ENCODE data around the gene SPEF2.

SPEF2 gene

DNA sequence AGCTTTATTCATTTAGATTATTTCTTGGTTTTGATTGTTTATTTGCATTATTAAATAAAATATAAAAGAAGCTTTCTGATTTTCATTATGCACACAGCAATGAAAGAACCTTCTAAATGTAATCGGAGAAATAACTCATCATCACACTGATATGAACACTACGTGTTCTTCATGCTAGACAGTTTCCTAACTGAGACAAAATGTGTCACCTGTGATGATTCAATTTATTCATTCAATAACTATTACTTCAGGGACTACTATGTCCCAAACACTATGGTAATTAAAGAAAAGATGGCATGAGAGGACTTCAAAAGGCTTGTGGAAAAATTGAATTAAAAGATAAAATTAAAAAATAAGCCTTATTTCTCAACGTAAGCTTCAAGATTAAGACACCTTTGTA lies 118.1 kb downstream of the SPEF2 start:
- no peak for DNase-seq

DNA sequence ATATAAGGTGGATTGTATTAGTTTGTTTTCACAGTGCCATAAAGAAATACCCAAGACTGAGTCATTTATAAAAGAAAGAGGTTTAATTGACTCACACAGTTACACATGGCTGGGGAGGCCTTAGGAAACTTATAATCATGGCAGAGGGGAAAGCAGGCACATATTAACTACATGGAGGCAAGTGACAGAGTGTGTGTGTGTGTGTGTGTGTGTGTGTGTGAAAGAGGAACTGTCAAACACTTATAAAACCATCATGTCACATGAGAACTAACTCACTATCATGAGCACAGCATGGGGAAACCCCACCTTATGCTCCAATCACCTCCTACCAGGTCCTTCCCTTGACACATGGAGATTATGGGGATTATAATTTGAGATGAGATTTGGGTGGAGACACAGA lies 118.6 kb downstream of the SPEF2 start:
- DNase-seq: no peak

DNA sequence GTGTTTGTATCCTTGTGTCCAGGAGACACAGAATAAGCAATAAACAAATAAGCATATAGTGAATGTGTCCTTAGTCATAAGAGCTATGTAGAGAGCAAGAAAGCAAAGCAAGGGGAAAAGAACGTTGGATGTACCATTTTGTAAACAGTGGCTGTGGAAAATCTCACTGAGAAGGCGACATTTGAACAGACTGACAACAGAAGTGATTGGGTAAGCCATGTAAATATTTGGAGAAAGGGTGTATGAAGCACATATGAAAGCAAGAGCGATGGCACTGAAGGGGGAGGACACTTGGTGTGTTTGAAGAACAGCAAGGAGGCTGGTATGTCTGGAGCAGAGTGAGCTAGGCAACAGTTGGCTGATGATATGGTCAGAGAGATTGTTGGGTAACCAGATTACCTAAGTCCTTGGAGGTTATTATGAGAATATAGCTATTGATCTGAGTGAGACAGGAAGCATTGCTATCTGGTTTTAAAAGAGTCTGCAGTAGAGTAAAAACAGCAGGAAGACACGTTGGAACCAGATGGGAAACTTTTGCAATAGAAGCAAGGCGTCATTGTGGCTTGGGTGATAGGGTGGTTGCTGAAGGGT lies 123.6 kb downstream of the SPEF2 start:
- no peak for DNase-seq

DNA sequence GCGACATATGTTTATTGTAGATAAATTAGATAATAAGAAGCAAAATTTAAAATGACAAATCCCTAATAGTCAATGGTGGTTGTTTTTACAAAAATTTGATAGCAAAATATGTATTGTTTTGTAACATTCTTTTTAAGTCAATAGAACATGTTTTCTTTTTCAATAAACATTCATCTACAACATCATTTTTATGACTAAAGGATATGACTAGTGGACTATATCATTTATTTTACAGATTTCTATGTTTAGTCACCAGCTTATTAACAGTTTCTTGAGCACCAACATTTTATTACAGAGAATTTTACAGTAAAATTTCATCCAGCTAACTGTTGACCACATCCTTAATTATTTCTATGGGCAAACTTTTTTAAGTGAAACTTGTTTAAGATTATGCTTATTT lies 124.3 kb downstream of the SPEF2 start:
- no peak for DNase-seq

DNA sequence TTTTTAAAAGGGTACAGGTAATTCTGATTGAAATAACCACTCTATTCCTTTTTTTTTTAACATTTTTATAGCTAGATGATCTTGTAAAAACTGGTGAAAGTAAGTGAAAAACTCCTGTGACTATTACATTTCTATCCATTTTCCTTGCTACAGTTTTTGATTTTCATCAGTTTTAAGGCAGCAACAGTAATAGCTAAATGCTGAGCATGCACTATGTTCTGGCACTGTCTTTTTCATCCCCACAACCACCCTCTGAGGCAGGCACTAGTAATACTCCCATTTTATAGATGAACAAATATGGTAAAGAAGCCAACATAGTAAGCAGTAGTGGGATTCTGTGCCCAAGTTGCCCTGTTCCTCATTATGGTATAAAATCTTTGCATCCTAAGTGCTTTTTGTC lies 126.0 kb downstream of the SPEF2 start:
- DNase-seq: no peak

DNA sequence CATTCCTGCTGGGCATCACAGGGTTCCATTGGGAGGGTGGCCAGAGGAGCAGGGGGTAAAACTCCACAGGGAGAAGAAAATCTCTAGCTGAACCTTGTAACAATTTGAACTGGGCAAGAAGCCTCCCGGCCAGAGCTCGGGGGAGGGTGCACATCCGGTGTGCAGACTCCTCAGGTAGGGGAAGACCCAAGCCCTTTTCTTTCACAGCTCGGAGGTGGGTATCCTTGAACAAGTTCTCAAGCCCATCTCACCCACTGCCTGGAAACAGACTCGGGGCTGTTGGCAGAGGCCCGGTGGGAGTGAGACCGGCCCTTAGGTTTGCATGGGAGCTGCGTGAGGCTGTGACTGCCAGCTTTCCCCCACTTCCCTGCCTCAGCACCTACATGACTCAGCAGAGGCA lies 127.5 kb downstream of the SPEF2 start:
- DNase-seq: no peak

DNA sequence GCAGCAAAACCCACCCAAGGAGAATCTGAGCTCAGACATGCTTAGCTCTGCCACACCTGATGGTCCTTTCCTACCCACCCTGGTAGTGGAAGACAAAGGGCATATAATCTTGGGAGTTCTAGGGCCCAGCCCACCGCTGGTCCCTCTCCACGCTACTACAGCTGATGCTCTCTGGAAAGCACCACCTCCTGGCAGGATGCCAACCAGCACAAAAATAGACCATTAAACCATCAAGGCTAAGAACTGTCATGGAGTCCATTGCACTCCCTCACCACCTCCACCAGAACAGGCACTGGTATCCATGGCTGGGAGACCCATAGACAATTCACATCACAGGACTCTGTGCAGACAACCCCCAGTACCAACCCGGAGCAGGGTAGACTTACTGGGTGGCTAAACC lies 128.0 kb downstream of the SPEF2 start:
- no peak for DNase-seq

DNA sequence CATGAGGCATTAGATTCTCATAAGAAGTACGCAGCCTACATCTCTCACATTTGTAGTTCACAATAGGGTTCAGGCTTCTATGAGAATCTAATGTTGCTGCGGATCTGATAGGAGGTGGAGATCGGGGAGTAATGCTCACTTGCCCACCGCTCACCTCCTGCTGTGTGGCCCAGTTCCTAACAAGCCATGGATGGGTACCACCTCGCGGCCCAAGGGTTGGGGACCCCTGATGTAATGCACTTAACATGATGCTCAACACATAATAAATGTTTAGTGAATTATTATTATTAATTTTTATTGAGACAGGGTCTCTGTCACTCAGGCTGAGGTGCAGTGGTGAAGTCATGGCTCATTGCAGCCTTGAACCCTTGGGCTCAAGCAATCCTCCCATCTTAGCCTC lies 134.3 kb downstream of the SPEF2 start:
- DNase-seq: no peak

DNA sequence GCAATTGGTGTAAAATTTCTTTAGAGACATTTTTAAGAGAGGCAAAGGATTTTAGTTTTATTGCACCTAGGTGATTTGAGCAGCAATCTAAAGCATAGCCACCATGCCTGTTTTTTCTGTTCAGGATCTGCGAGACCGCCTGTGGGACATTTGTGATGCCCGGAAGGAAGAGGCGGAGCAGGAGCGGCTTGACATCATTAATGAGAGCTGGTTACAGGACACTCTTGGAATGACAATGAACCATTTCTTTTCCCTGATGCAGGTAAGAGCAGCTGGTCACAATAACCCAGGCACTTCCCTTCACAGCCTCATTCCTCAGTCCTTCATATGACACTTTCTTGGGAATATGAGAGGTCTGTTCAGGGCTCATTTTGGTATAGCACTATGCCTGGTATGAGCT lies 135.8 kb downstream of the SPEF2 start:
- no peak for DNase-seq

DNA sequence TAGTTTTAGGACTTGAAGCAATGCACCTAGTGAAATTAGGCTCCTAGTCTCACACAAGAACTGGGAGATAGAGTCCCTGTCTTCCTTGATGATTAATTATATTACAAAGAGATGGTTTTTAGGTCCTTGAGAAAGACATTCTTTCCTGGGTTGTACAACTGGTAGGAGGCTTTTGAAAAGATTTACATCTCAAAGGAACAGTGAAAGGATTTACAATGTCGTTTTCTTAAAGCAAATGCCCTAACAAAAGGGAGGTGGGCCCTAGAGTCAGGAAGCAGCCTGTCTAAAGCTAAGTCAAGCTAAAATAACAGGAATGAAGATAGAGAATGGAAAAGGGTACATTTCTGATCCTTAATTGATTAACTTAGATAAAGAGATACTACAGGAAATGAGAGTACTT lies 136.8 kb downstream of the SPEF2 start:
- DNase-seq: no peak

DNA sequence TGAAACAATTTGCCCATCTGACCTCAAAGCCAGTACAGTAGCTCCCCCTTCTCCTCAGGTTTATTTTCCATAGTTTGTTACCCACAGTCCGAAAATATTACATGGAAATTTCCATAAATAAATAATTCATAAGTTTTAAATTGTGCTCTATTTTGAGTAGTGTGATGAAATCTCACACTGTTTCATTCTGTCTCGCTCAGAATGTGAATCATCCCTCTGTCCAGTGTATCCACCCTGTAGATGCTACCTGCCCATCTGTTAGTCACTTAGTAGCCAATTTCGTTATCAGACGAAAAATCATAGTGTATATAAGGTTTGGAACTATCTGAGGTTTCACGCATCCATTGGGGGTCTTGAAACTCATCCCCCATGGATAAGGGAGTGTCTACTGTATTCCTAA lies 138.3 kb downstream of the SPEF2 start:
- no peak for DNase-seq

DNA sequence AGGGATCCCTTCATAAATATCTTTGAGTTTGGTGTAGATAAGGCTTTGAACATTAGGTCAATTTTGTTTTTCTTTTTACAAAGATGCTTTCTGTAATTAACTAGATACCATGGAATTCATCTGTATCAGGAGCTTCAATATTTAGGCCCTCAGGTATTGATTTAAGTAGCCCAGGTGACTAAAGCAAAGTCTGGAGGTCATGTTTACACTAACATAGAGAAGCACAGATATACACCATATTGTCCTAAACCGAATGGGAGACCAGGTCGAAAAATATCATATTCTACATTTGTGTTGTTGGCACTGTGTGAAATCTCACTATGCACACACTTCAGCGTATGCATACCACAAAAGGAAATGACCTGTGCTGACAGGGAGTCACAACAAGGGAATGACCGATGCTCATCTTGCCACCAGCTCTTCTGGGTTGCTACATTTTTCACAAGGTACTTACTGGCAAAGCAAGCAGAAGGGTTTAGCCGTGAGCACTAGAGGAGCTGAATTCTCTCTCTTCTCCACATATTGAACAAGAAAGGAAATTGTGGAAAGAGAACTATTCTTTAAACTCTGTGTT lies 140.6 kb downstream of the SPEF2 start:
- no peak for DNase-seq

DNA sequence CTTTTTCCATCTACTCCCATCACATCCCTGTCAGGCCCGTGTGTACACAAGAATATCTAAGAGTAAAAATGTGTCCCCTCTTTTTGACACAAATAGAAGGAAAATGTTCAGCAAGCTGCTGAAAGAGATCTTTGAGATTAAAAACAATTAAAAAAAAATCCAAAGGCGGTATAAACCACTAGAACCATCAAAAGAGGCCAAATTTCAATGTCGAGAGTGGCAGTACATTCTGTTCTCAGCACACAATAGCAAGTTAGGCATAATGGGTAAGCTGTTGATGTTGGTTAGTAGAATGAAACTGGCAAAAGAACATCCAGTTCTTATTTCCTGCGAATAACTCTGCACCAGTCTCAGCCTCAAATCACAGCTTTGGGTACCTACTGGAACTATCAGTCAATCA lies 143.9 kb downstream of the SPEF2 start:
- DNase-seq: no peak

DNA sequence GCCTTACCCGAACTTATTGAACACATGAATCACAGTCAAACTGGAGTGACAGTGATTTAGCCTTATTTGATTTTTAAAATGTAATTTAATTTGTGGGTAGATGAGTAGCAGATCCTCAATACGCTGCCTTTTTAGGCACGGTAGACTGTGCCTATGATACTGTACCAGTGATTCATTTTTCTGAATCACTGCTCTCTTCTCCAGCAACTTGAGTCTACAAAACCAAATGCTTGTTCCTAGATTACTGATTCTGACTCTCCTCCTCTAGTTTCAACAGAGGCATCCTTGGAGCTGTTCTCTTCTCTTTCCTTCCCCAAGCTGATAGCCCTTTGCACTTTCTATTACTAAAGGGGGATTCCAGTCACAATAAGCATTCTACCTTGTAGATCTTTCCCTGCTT lies 144.7 kb downstream of the SPEF2 start:
- DNase-seq: no peak

DNA sequence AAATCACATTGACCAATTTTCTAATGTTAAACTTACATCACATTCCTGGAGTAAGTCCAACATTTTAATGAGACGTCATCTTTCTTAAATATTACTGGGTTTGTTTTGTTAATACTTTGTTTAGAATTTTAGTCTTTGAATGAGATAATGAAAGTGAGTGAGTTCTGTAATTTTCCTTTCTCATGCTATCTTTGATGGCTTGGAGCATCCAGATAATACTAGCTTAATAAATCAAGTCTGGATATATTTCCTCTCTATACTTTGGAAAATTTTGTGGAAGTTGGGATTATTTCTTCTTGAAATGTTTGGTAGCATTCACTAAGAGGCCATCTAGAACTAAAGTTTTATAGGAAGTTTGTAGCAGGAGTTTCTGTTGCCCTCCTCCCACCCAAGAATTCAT lies 148.3 kb downstream of the SPEF2 start:
- no peak for DNase-seq

DNA sequence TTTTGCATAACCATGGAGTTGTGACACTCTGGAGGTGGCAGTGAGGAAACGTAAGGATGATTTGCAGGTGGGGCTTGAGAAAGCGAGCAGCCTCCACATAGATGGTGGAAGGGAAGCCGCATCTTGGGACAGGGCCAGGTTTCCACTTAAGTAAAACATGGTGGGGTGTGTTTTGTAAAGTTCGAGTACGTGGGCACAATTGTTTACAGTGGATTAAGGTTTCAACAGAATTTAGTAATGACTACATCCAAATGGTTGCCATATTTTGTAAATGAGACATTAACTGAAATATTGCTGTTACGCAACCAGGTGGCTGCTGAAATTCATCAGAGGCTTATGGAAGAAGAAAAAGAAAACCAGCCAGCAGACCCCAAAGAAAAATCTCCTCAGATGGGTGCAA lies 153.6 kb downstream of the SPEF2 start:
- DNase-seq: no peak

DNA sequence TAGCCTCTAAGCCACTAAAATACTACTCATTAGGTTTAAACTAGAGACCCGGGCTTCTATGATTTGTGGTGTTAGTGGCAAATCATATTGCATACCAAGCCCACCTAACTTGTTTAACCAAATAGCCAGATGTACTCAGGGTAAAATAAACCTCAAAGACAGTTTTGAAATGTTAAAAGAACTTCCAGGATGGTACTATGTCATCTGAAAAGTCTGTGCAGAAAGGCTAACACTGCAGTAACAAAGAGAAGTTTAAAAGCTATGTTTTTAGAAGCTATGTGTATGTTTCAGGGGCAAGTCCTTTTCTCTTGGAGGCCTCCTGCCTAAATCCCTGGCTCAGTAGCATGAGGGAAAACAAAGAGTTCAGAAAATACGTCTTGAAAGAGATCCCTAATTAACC lies 154.2 kb downstream of the SPEF2 start:
- no peak for DNase-seq

DNA sequence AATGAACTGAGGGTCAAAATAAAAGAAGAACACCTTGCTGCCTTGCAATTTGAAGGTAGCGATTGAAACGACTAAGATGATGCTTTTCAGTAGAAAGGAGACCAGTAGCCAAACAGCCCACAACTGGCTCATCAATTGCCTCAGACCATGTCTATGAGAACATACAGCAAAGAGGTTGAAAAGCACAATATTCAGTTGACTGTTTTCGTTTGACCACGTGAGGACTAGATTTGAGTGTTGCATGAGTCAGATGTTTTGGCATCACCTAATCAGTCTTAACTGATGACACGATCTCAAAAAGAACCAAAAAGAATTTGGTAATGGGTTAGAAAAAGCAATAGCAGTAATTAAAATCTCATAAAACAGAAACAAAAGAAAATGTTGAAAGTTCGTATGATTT lies 156.3 kb downstream of the SPEF2 start:
- no peak for DNase-seq

DNA sequence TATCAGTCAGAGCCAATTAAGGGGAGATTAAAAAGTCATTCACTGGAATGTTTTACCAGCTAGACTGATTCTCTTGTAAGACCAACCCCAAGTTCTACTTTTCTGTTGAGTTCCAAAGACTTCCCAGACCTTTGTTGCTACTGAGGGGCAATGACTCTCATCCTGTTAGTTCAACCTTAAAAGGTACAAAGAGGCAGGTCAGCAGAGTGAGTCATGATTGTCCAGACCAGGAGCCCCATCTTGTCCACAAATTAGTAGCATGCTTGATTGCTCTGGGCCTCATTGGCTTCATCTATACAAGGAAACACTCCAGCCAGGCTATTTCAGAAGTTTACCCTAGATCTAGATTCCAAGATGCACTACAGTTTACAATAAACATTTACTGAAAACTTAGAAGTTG lies 159.1 kb downstream of the SPEF2 start:
- DNase-seq: no peak

DNA sequence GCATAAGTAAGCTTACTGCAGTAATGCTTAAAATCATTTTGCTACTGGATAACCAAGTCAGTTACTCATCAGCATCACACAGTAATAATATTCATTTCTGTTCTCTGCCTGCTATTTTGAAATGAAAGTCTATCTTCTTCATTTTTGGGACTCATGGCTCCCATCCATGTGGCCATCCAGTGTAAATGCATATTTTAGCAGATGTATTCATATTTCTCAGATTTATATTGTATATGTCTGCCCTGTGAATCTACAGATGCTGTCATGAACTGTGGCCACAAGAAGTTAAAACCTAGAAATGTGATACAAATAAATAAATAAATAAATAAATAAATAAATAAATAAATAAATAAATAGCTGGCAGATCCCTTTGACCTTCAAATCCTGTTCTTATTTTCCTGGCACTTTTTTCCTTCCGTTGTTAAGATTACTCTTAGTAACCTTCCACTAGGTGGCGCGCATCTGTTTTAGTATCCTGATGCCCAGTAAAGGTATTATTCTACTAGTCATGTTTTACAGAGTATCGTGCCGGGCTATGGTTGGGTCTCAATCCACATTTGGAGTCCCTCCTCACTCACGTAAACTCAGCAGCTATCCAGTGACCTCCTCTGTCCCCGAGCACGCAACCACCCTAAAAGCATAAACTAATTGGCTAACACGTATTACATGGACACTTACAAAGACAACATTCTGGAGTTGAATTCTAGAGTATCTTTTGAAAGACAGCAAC lies 159.9 kb downstream of the SPEF2 start:
- peak; percentile 2 for DNase-seq

DNA sequence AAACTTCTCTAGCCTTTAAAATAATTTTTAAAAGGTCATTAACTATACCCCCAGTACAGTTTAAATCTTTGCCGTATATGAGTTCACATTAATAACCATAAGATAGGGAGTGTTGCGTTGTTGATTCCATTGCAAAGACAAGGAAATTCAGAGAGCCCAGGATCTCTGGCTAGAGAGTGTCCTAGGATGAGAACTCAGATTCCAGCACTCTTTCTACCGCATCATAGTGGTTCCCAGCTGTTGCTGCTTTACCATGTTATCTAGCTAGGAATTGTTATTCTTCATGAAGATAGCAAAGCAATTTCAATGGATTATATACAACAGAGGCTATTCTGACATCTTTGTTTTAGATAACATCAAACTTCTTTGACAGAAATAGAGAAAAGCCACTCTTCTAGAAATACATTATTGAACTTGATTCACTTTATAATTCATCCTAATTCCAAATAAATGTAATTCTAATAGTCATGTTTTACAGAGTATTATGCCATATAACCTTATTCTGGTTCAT lies 160.7 kb downstream of the SPEF2 start:
- DNase-seq: no peak

DNA sequence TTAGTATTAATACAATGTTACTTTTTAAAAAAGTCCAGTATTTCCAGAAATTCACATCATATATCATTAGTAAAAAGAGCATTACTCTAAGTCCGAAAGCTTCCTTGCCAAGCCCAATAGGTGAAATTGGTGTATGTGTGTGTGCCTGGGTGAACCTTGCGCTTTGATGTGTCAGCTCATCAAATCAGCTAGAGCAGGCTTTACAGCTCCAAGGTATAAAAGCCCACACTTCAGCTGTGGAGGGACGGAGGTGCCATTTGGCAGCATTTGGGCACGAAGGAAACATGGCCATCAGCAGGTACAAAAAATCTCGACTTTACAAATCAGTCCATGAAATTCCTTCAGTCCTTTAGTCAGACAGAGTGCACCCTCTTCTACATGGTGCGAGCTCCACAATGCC lies 162.6 kb downstream of the SPEF2 start:
- no peak for DNase-seq

DNA sequence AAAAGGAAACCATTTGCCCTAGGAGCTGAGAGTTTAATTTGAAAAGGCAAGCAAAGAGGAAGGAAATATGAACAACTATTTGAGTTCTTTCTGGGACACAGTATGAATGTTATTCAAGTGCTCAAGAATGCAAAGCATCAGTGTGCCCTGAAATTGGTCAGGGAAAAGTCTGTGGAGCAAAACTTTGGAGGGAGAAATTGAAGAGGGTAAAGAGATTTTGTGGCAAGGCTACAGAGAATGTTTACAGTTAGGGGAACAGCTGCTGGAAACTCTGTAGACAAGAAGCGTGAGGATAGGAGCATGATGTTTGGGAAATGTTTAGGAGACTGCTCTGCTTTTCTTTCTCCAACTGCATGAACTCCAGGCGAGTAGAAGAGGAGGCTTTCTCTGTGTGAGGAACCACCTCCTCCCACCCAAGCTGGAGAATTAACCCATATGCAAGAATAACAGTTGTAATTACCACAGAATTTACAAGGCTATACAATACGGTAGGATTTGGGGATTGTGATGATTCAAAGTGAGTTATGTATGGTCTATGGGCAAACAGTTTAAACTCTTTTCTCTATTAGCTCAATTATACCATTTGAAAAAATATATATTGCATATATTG lies 163.6 kb downstream of the SPEF2 start:
- no peak for DNase-seq

DNA sequence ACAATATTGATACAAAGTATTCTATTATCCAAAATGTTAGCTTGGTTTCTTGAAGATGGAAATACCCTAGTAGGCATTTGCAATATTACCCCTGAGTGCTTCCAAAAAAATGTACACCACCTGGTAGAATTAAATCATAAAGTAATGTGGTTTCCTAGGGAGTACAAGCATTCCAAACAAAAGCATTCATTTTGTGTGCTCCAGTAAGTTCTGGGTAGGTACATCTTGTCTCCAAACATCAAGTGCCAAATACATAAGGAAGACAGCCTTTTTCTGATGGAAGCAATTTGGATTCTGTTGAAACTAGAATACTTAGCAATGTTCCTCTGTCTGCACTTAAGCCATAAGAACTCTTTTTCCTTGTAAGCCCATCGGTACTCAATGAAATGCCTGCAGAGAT lies 165.9 kb downstream of the SPEF2 start:
- DNase-seq: no peak
